HG03354 (cell line): ENCODE measurements around the gene HOXA13.

Experiments used
- ATAC-seq: cut with Tn5 transposase; IDR thresholded peaks from one replicate; pipeline ENCODE4 v1.9.1; 2021; ENCODE audit warnings: mild to moderate bottlenecking; ENCODE audit not compliant: unreplicated experiment, poor library complexity, severe bottlenecking

HOXA13 gene

GRCh38 chr7:27162561-27163287 is 37.2 kb downstream of the HOXA13 start:
- no peak for ATAC-seq

- ATAC-seq = no peak
Observed at GRCh38 chr7:27161721-27162560, 38.0 kb downstream of the HOXA13 start.

- no peak for ATAC-seq
Observed at GRCh38 chr7:27161214-27161720, 38.6 kb downstream of the HOXA13 start.

GRCh38 chr7:27160546-27161213 is 39.2 kb downstream of the HOXA13 start:
- ATAC-seq = peak; percentile 54

- ATAC-seq = peak; percentile 13
Observed at GRCh38 chr7:27160145-27160545, 39.7 kb downstream of the HOXA13 start.

GRCh38 chr7:27159266-27160144 is 40.4 kb downstream of the HOXA13 start:
- ATAC-seq = no peak

GRCh38 chr7:27158436-27159265 is 41.2 kb downstream of the HOXA13 start:
- no peak for ATAC-seq

- no peak for ATAC-seq
Observed at GRCh38 chr7:27157702-27158431, 42.0 kb downstream of the HOXA13 start.

- ATAC-seq = no peak
Observed at GRCh38 chr7:27156916-27157701, 42.8 kb downstream of the HOXA13 start.

GRCh38 chr7:27156508-27156898 is 43.4 kb downstream of the HOXA13 start, which contains the start of gene HOXA7:
TSS of gene HOXA7 (minus strand) at chr7:27156675. CDS start at chr7:27156545, 130 bp downstream.
- ATAC-seq = no peak

GRCh38 chr7:27155816-27156507 is 43.9 kb downstream of the HOXA13 start:
- no peak for ATAC-seq

- ATAC-seq = no peak
Observed at GRCh38 chr7:27154901-27155815, 44.7 kb downstream of the HOXA13 start.

GRCh38 chr7:27154369-27154768 is 45.5 kb downstream of the HOXA13 start:
- no peak for ATAC-seq

- no peak for ATAC-seq
Observed at GRCh38 chr7:27153526-27153925, 46.4 kb downstream of the HOXA13 start.

GRCh38 chr7:27152816-27153442 is 47.0 kb downstream of the HOXA13 start:
- no peak for ATAC-seq
